ENCODE measurements around the gene MOB3C.

The MOB3C gene

GRCh38 chr1:46659307-46659870 lies 42.8 kb upstream of the MOB3C start:
- peak overlapping the region; percentile 52; the same call in 1 of the 2 replicates for H3K4me2 ChIP-seq (ENCODE audit: low read depth, low read length)
- H2AFZ ChIP-seq (ENCODE audit: low read length) = no peak overlapping the region
- no peak overlapping the region for H3K27ac ChIP-seq (ENCODE audit: low read length)
- no peak for TF ChIP-seq EZH2phosphoT487 (IDR thresholded peaks at IDR 0.05; ENCODE audit: low read length)
- no peak for TF ChIP-seq EZH2 (optimal IDR thresholded peaks at IDR 0.05; ENCODE audit: low read depth, low read length)
- TF ChIP-seq CTCF (IDR thresholded peaks at IDR 0.05; ENCODE audit: low read length) = no peak
- H4K20me1 ChIP-seq (ENCODE audit: insufficient read depth, low read length) = no peaks in the 10 kb centered on the region; the same call in 1 of the 2 replicates
- H3K79me2 ChIP-seq (ENCODE audit: low read length) = peaks cover 5% of the 10 kb centered on the region
- no peak overlapping the region for H3K9ac ChIP-seq (ENCODE audit: low read length)
- no peaks in the 10 kb centered on the region for H3K9me2 ChIP-seq (replicated peaks; ENCODE audit: insufficient read depth, low read length)
- no peaks in the 10 kb centered on the region for H3K9me3 ChIP-seq (replicated peaks; ENCODE audit: insufficient read depth, low read length)
- no peak for DNase-seq
- H3F3A ChIP-seq (ENCODE audit: insufficient read depth, low read length) = peaks cover 11% of the 10 kb centered on the region
- no peaks in the 10 kb centered on the region for H3K27me3 ChIP-seq (replicated peaks; ENCODE audit: insufficient read depth, low read length)
- H3K4me1 ChIP-seq (ENCODE audit: low read length) = peaks cover 10% of the 10 kb centered on the region
- H3K36me3 ChIP-seq (replicated peaks; ENCODE audit: insufficient read depth, low read length) = peaks cover 2% of the 10 kb centered on the region; the same call in 1 of the 2 replicates
- no peak overlapping the region for H3K4me3 ChIP-seq (ENCODE audit: low read length)

- Histone ChIP-seq H4K20me1 (ENCODE audit: insufficient read depth, low read length) (no peaks in the 10 kb centered on the region; the same call in 1 of the 2 replicates), H2AFZ (ENCODE audit: low read length) (no peak overlapping the region), H3F3A (ENCODE audit: insufficient read depth, low read length) (peaks cover 11% of the 10 kb centered on the region), H3K4me3 (ENCODE audit: low read length) (no peak overlapping the region), H3K79me2 (ENCODE audit: low read length) (peaks cover 5% of the 10 kb centered on the region), H3K27me3 (replicated peaks; ENCODE audit: insufficient read depth, low read length) (no peaks in the 10 kb centered on the region), H3K36me3 (replicated peaks; ENCODE audit: insufficient read depth, low read length) (no peaks in the 10 kb centered on the region; the same call in 1 of the 2 replicates), H3K4me1 (ENCODE audit: low read length) (peaks cover 10% of the 10 kb centered on the region), H3K9ac (ENCODE audit: low read length) (no peak overlapping the region), H3K27ac (ENCODE audit: low read length) (no peak overlapping the region), H3K9me2 (replicated peaks; ENCODE audit: insufficient read depth, low read length) (no peaks in the 10 kb centered on the region), H3K4me2 (ENCODE audit: low read depth, low read length) (no peak overlapping the region), H3K9me3 (replicated peaks; ENCODE audit: insufficient read depth, low read length) (no peaks in the 10 kb centered on the region)
- DNase-seq = no peak
- no peak for TF ChIP-seq EZH2 (optimal IDR thresholded peaks at IDR 0.05; ENCODE audit: low read depth, low read length)
- no peak for TF ChIP-seq CTCF (IDR thresholded peaks at IDR 0.05; ENCODE audit: low read length)
- TF ChIP-seq EZH2phosphoT487 (IDR thresholded peaks at IDR 0.05; ENCODE audit: low read length) = no peak
Measured at GRCh38 chr1:46657775-46658174, 41.2 kb upstream of the MOB3C start.

- H3K4me3 ChIP-seq (ENCODE audit: low read length) = no peak overlapping the region
Measured at GRCh38 chr1:46656643-46657042, 40.0 kb upstream of the MOB3C start.

More at GRCh38 chr1:46656643-46657042, 40.0 kb upstream of the MOB3C start:
- no peaks in the 10 kb centered on the region for H3K27me3 ChIP-seq (replicated peaks; ENCODE audit: insufficient read depth, low read length)
- H4K20me1 ChIP-seq (ENCODE audit: insufficient read depth, low read length) = no peaks in the 10 kb centered on the region; the same call in 1 of the 2 replicates
- no peaks in the 10 kb centered on the region; the same call in 1 of the 2 replicates for H3K36me3 ChIP-seq (replicated peaks; ENCODE audit: insufficient read depth, low read length)
- peaks cover 10% of the 10 kb centered on the region for H3K4me1 ChIP-seq (ENCODE audit: low read length)
- no peak overlapping the region for H2AFZ ChIP-seq (ENCODE audit: low read length)
- no peak for TF ChIP-seq EZH2 (optimal IDR thresholded peaks at IDR 0.05; ENCODE audit: low read depth, low read length)
- TF ChIP-seq CTCF (IDR thresholded peaks at IDR 0.05; ENCODE audit: low read length) = no peak
- TF ChIP-seq EZH2phosphoT487 (IDR thresholded peaks at IDR 0.05; ENCODE audit: low read length) = no peak
- H3K27ac ChIP-seq (ENCODE audit: low read length) = no peak overlapping the region
- peaks cover 11% of the 10 kb centered on the region for H3F3A ChIP-seq (ENCODE audit: insufficient read depth, low read length)
- no peaks in the 10 kb centered on the region for H3K9me2 ChIP-seq (replicated peaks; ENCODE audit: insufficient read depth, low read length)
- no peak for DNase-seq
- H3K79me2 ChIP-seq (ENCODE audit: low read length) = peaks cover 5% of the 10 kb centered on the region
- no peaks in the 10 kb centered on the region for H3K9me3 ChIP-seq (replicated peaks; ENCODE audit: insufficient read depth, low read length)
- H3K9ac ChIP-seq (ENCODE audit: low read length) = no peak overlapping the region
- H3K4me2 ChIP-seq (ENCODE audit: low read depth, low read length) = no peak overlapping the region
